Activated CD4-positive, alpha-beta memory T cell treated with anti-CD3 and anti-CD28 coated beads for 36 hours (primary cell): Measurements from ENCODE around the gene DCK. TPM values are rescaled to one million over a fixed set of nuclear protein-coding genes. Genes with fewer than 3 reads are reported as not detected.
"Not testable (repeated sequence)": the region's sequence is repeated elsewhere in the genome, so short reads cannot be mapped to it uniquely, and the experiment has no call there.

Experiments
- CTCF ChIA-PET: fragments of 350-600 bp; sonication (Branson Sonifier 250); formaldehyde crosslinking; loops from one replicate; lab custom pipeline; 2021; ENCODE audit warnings: antibody characterized with exemption, inconsistent platforms; lab: Charles Lee
- POLR2A ChIA-PET: fragments of 350-600 bp; sonication (Branson Sonifier 250); formaldehyde crosslinking; loops from one replicate; lab custom pipeline; 2021; ENCODE audit warnings: antibody characterized with exemption; lab: Charles Lee
- DNase-seq: peaks from one replicate; pipeline ENCODE4 v3.0.0-alpha.2; 2020
- H3K27ac Mint-ChIP-seq: one replicate; pipeline ENCODE4 v1.8.0; 2021; ENCODE audit warnings: mixed read lengths
- H3K27me3 Mint-ChIP-seq: one replicate; pipeline ENCODE4 v1.8.0; 2021; ENCODE audit warnings: mixed read lengths
- H3K36me3 Mint-ChIP-seq: one replicate; pipeline ENCODE4 v1.8.0; 2021; ENCODE audit warnings: mixed read lengths
- H3K4me1 Mint-ChIP-seq: one replicate; pipeline ENCODE4 v1.8.0; 2021; ENCODE audit warnings: low read depth, mixed read lengths
- H3K4me3 Mint-ChIP-seq: one replicate; pipeline ENCODE4 v1.8.0; 2021; ENCODE audit warnings: mild to moderate bottlenecking, mixed read lengths
- H3K9me3 Mint-ChIP-seq: one replicate; pipeline ENCODE4 v1.8.0; 2021; ENCODE audit warnings: mixed read lengths
- intact Hi-C: fragments of 100-400 bp; cut with micrococcal nuclease; formaldehyde crosslinking; loops from one replicate; pipeline ENCODE4 v1.15.1; 2023
- total RNA-seq, 2 experiments: library from RNA; stranded (reverse); gene quantifications; one replicate each; pipeline ENCODE4 v1.2.3, GENCODE V29; 2021

Gene DCK
- total RNA-seq, 2 experiments from 2014 or later: 37.0 to 37.2 TPM

GRCh38 chr4:70980196-70980595 is 13.3 kb upstream of the DCK start:
- intact Hi-C loops: no loop called here
- no peak overlapping the region for H3K27ac Mint-ChIP-seq
- CTCF ChIA-PET: no interaction called here
- POLR2A ChIA-PET: no interaction called here
- H3K27me3 Mint-ChIP-seq: no peaks in the 10 kb centered on the region
- H3K4me1 Mint-ChIP-seq: no peaks in the 10 kb centered on the region
- no peaks in the 10 kb centered on the region for H3K36me3 Mint-ChIP-seq
- no peak overlapping the region for H3K4me3 Mint-ChIP-seq
- no peaks in the 10 kb centered on the region for H3K9me3 Mint-ChIP-seq
- DNase-seq: no peak

- H3K27me3 Mint-ChIP-seq: no peaks in the 10 kb centered on the region
- H3K27ac Mint-ChIP-seq: no peak overlapping the region
- no peaks in the 10 kb centered on the region for H3K36me3 Mint-ChIP-seq
- no peak overlapping the region for H3K4me3 Mint-ChIP-seq
- H3K4me1 Mint-ChIP-seq: no peaks in the 10 kb centered on the region
- ChIA-PET POLR2A (no interaction called here), CTCF (interaction anchor here (1.0 kb wide), 1 partner anchor 9 kb away, joined by 3 read pairs; the partner anchor contains the start of gene DCK)
- no peak for DNase-seq
- H3K9me3 Mint-ChIP-seq: no peaks in the 10 kb centered on the region
- intact Hi-C loops: no loop called here
Measured at GRCh38 chr4:70984106-70984505, 9.3 kb upstream of the DCK start.

GRCh38 chr4:70984589-70984988 is 8.9 kb upstream of the DCK start:
- Mint-ChIP-seq H3K27me3 (no peaks in the 10 kb centered on the region), H3K36me3 (no peaks in the 10 kb centered on the region), H3K4me3 (no peak overlapping the region), H3K27ac (no peak overlapping the region), H3K4me1 (no peaks in the 10 kb centered on the region), H3K9me3 (no peaks in the 10 kb centered on the region)
- no peak for DNase-seq
- CTCF ChIA-PET: no interaction called here
- POLR2A ChIA-PET: no interaction called here
- intact Hi-C loops: no loop called here

- H3K36me3 Mint-ChIP-seq: peaks cover 3% of the 10 kb centered on the region
- no peak for DNase-seq
Measured at GRCh38 chr4:70991596-70991995, 1.9 kb upstream of the DCK start.

GRCh38 chr4:70992391-70992881 is 1.0 kb upstream of the DCK start:
- ChIA-PET POLR2A (interaction anchor here (1.5 to 1.7 kb wide), 4 partner anchors 9 to 304 kb away, joined by 4 to 12 read pairs (median 6); partner anchors contain the start of genes GRSF1 and UTP3), CTCF (interaction anchor here (1.2 to 8.1 kb wide), 3 partner anchors 9 to 154 kb away, joined by 3 to 69 read pairs (median 6); no protein-coding TSS in a partner anchor)
- Mint-ChIP-seq H3K36me3 (peaks cover 3% of the 10 kb centered on the region), H3K9me3 (no peaks in the 10 kb centered on the region), H3K4me1 (peaks cover 31% of the 10 kb centered on the region), H3K27me3 (no peaks in the 10 kb centered on the region), H3K27ac (peak overlapping the region; percentile 83), H3K4me3 (peak overlapping the region; percentile 91)
- intact Hi-C loops: loop anchor here (5.0 kb wide), 1 partner anchor 195 kb away; no protein-coding TSS in a partner anchor
- DNase-seq: peak; percentile 36

More at GRCh38 chr4:70991596-70991995, 1.9 kb upstream of the DCK start:
- no peaks in the 10 kb centered on the region for H3K9me3 Mint-ChIP-seq
- H3K27ac Mint-ChIP-seq: no peak overlapping the region
- no peaks in the 10 kb centered on the region for H3K27me3 Mint-ChIP-seq
- peaks cover 22% of the 10 kb centered on the region for H3K4me1 Mint-ChIP-seq
- intact Hi-C loops: loop anchor here (5.0 kb wide), 1 partner anchor 196 kb away; no protein-coding TSS in a partner anchor
- POLR2A ChIA-PET: no interaction called here
- no peak overlapping the region for H3K4me3 Mint-ChIP-seq
- CTCF ChIA-PET: no interaction called here

- Mint-ChIP-seq H3K27ac (peak overlapping the region; percentile 83), H3K9me3 (no peaks in the 10 kb centered on the region), H3K4me1 (peaks cover 39% of the 10 kb centered on the region), H3K36me3 (peaks cover 11% of the 10 kb centered on the region), H3K4me3 (peak overlapping the region; percentile 91), H3K27me3 (no peaks in the 10 kb centered on the region)
- CTCF ChIA-PET: interaction anchor here (1.3 to 8.1 kb wide), 4 partner anchors 15 to 392 kb away, joined by 4 to 69 read pairs (median 6); partner anchors contain the start of gene GRSF1
- intact Hi-C loops: loop anchor here (5.0 kb wide), 1 partner anchor 193 kb away; no protein-coding TSS in a partner anchor
- DNase-seq: no peak
- POLR2A ChIA-PET: interaction anchor here (0.7 to 1.8 kb wide), 8 partner anchors 8 to 307 kb away, joined by 3 to 12 read pairs (median 4); partner anchors contain the start of genes GRSF1 and UTP3
Measured at GRCh38 chr4:70994069-70994366, 569 bp downstream of the DCK start.

GRCh38 chr4:70994387-70995099 is 1.1 kb downstream of the DCK start:
- peak overlapping the region; percentile 91 for H3K4me3 Mint-ChIP-seq
- ChIA-PET POLR2A (interaction anchor here (0.5 to 2.0 kb wide), 4 partner anchors 156 to 317 kb away, joined by 3 to 7 read pairs (median 4); no protein-coding TSS in a partner anchor), CTCF (interaction anchor here (1.4 to 8.1 kb wide), 2 partner anchors 14 to 393 kb away, joined by 4 to 69 read pairs; no protein-coding TSS in a partner anchor)
- peak overlapping the region; percentile 83 for H3K27ac Mint-ChIP-seq
- H3K27me3 Mint-ChIP-seq: no peaks in the 10 kb centered on the region
- H3K4me1 Mint-ChIP-seq: peaks cover 44% of the 10 kb centered on the region
- no peak for DNase-seq
- intact Hi-C loops: loop anchor here (5.0 kb wide), 1 partner anchor 193 kb away; no protein-coding TSS in a partner anchor
- peaks cover under 1% of the 10 kb centered on the region for H3K9me3 Mint-ChIP-seq
- peaks cover 17% of the 10 kb centered on the region for H3K36me3 Mint-ChIP-seq

GRCh38 chr4:70996018-70996360 is 2.5 kb downstream of the DCK start:
- peaks cover 58% of the 10 kb centered on the region for H3K4me1 Mint-ChIP-seq
- ChIA-PET CTCF (interaction anchor here (0.8 to 8.1 kb wide), 4 partner anchors 9 to 189 kb away, joined by 3 to 69 read pairs (median 4); no protein-coding TSS in a partner anchor), POLR2A (interaction anchor here (1.3 to 2.0 kb wide), 2 partner anchors 9 to 157 kb away, joined by 5 to 6 read pairs; no protein-coding TSS in a partner anchor)
- DNase-seq: peak; percentile 47
- H3K27me3 Mint-ChIP-seq: no peaks in the 10 kb centered on the region
- intact Hi-C loops: no loop called here
- peak overlapping the region; percentile 83 for H3K27ac Mint-ChIP-seq
- peaks cover 2% of the 10 kb centered on the region for H3K9me3 Mint-ChIP-seq
- peaks cover 31% of the 10 kb centered on the region for H3K36me3 Mint-ChIP-seq
- peak overlapping the region; percentile 91 for H3K4me3 Mint-ChIP-seq

GRCh38 chr4:70997036-70997435 is 3.6 kb downstream of the DCK start:
- H3K4me1 Mint-ChIP-seq: peaks cover 68% of the 10 kb centered on the region
- no peak for DNase-seq
- ChIA-PET CTCF (interaction anchor here (0.7 to 8.1 kb wide), 4 partner anchors 11 to 345 kb away, joined by 3 to 69 read pairs (median 4); partner anchors contain the start of gene MOB1B), POLR2A (interaction anchor here (1.3 kb wide), 1 partner anchor 8 kb away, joined by 5 read pairs; no protein-coding TSS in a partner anchor)
- peaks cover 2% of the 10 kb centered on the region for H3K9me3 Mint-ChIP-seq
- peaks cover 42% of the 10 kb centered on the region for H3K36me3 Mint-ChIP-seq
- H3K4me3 Mint-ChIP-seq: peak overlapping the region; percentile 91
- intact Hi-C loops: no loop called here
- H3K27me3 Mint-ChIP-seq: no peaks in the 10 kb centered on the region
- peak overlapping the region; percentile 24 for H3K27ac Mint-ChIP-seq

- ChIA-PET POLR2A (no interaction called here), CTCF (interaction anchor here (1.2 to 8.1 kb wide), 2 partner anchors 11 to 96 kb away, joined by 5 to 69 read pairs; partner anchors contain the start of gene MOB1B)
- Mint-ChIP-seq H3K4me1 (peaks cover 70% of the 10 kb centered on the region), H3K27me3 (no peaks in the 10 kb centered on the region), H3K36me3 (peaks cover 45% of the 10 kb centered on the region), H3K9me3 (peaks cover 2% of the 10 kb centered on the region), H3K27ac (no peak overlapping the region), H3K4me3 (peak overlapping the region; percentile 91)
- intact Hi-C loops: no loop called here
- no peak for DNase-seq
Measured at GRCh38 chr4:70997546-70997945, 4.1 kb downstream of the DCK start.

GRCh38 chr4:70999639-71000038 is 6.2 kb downstream of the DCK start:
- CTCF ChIA-PET: interaction anchor here (8.1 kb wide), 1 partner anchor 9 kb away, joined by 69 read pairs; no protein-coding TSS in a partner anchor
- intact Hi-C loops, H3K4me3 Mint-ChIP-seq, POLR2A ChIA-PET, DNase-seq, H3K27ac Mint-ChIP-seq, H3K9me3 Mint-ChIP-seq, H3K27me3 Mint-ChIP-seq: not testable (repeated sequence)
- Mint-ChIP-seq H3K36me3 (peaks cover 45% of the 10 kb centered on the region), H3K4me1 (peaks cover 89% of the 10 kb centered on the region)

GRCh38 chr4:71001363-71001762 is 7.9 kb downstream of the DCK start:
- H3K27ac Mint-ChIP-seq, H3K9me3 Mint-ChIP-seq, H3K4me3 Mint-ChIP-seq, H3K27me3 Mint-ChIP-seq, DNase-seq, intact Hi-C loops: not testable (repeated sequence)
- ChIA-PET CTCF (interaction anchor here (0.8 kb wide), 1 partner anchor 8 kb away, joined by 4 read pairs; no protein-coding TSS in a partner anchor), POLR2A (interaction anchor here (1.1 kb wide), 1 partner anchor 8 kb away, joined by 4 read pairs; the partner anchor contains the start of gene DCK)
- Mint-ChIP-seq H3K4me1 (peaks cover 84% of the 10 kb centered on the region), H3K36me3 (peaks cover 43% of the 10 kb centered on the region)
